Upper lobe of right lung (tissue), 1 donor: ENCODE data around the gene WDR5. TPM values are rescaled to one million over a fixed set of nuclear protein-coding genes. Genes with fewer than 3 reads are reported as not detected.
"Not testable (repeated sequence)": the region's sequence is repeated elsewhere in the genome, so short reads cannot be mapped to it uniquely, and the experiment has no call there.

Experiments used
- ATAC-seq: fragments of 200-7000 bp; cut with Tn5 transposase; one replicate; pipeline ENCODE4 v1.9.1; 2020; ENCODE audit warnings: mild to moderate bottlenecking, moderate library complexity
- DNase-seq: peaks from one replicate; pipeline ENCODE4 v3.0.0-alpha.2; 2020
- H3K27ac ChIP-seq: fragments of 200-600 bp; one replicate; pipeline ENCODE4 v1.8.0; 2022
- H3K27me3 ChIP-seq: fragments of 200-600 bp; one replicate; pipeline ENCODE4 v1.8.0; 2022; ENCODE audit warnings: mild to moderate bottlenecking
- H3K36me3 ChIP-seq: fragments of 200-600 bp; one replicate; pipeline ENCODE4 v1.8.0; 2022
- H3K4me1 ChIP-seq: fragments of 200-600 bp; one replicate; pipeline ENCODE4 v1.8.0; 2022
- H3K4me3 ChIP-seq: fragments of 200-600 bp; one replicate; pipeline ENCODE4 v1.8.0; 2022; ENCODE audit warnings: mild to moderate bottlenecking
- H3K9me3 ChIP-seq: fragments of 200-600 bp; one replicate; pipeline ENCODE4 v1.8.0; 2022
- intact Hi-C: fragments of 100-400 bp; cut with DNase I; formaldehyde crosslinking; loops from one replicate; pipeline ENCODE4 v1.11.0; 2022
- long read RNA-seq: library from polyadenylated mRNA; unstranded; transcript quantifications from one replicate; pipeline ENCODE4 v2.0.0, GENCODE V29; 2021
- total RNA-seq: library from RNA; stranded (reverse); fragmentation: NEBNext Ultra II Directional; extraction: Animal tissue kit (Norgen Biotek cat#: 25700); gene quantifications from one replicate; pipeline ENCODE4 v1.2.1, GENCODE V29; 2021
- TF ChIP-seq, protein P1 (sequence below): fragments of 200-600 bp; IDR thresholded peaks from one replicate; pipeline ENCODE4 v1.8.0; 2022; ENCODE audit warnings: antibody characterized with exemption
- donor health status: DM: no; HTN: yes; CAD: no; lungs with severe emphysema.

WDR5 gene
- 26.6 TPM for total RNA-seq
- long read RNA-seq, transcript WDR5-201 (14 exons, 3,151 nt) = major isoform, 8 of 17 reads
- long read RNA-seq, partial matches to known transcripts = 2 of 17 reads
- long read RNA-seq, other reads (novel, unspliced or antisense) = 7 of 17 reads

DNA sequence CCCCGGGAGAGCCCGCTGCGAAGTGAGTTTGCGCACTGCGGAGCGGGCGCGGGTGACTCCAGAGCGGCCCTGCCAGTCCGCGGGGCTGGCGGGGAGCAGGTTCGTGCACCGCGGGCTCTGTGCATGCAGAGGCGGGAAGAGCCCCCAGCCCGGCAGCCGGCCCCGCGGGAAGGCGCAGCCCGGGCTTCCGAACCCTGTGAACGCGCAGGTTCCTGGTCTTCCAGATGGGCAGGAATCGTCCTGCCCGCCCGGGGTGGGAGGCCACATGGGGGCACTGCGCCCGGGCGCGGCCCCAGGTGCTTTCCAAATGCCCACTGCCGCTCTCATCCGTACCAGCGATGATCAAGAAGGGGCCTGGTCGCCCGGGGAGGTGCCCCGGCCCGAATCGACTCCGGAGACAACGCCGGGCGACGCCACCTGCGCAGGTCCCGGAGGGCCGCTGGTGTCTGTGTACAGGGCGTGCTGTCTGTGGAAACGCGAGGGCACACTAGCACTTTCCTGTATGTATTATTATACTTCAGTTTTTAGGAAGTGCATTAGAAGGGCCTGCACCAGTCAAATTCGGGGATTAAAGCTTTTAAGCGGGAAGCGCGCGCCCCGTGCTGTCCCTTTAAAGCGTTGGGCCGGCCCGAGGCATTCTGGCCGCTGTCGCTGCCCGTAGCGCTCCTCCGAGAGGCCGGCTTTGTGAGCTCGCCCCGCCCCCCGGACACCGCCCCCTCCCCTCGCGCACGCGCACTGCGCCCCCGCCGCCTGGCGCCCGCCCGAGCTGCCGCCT is at the start of gene WDR5:
TSS of gene WDR5 (plus strand) at position 740 of the 775 bp plus-strand sequence. CDS start 3,796 bp downstream, outside the sequence.
- peaks cover 34% of the 10 kb centered on the region for H3K4me1 ChIP-seq
- H3K27ac ChIP-seq = peak within 1 kb of the TSS; percentile 93
- H3K9me3 ChIP-seq = no peaks in the 10 kb centered on the region
- peaks cover 6% of the 10 kb centered on the region for H3K36me3 ChIP-seq
- intact Hi-C loops = no loop called here
- DNase-seq (peak; percentile 97), ATAC-seq (peak; percentile 87)
- TF ChIP-seq, protein P1, sequence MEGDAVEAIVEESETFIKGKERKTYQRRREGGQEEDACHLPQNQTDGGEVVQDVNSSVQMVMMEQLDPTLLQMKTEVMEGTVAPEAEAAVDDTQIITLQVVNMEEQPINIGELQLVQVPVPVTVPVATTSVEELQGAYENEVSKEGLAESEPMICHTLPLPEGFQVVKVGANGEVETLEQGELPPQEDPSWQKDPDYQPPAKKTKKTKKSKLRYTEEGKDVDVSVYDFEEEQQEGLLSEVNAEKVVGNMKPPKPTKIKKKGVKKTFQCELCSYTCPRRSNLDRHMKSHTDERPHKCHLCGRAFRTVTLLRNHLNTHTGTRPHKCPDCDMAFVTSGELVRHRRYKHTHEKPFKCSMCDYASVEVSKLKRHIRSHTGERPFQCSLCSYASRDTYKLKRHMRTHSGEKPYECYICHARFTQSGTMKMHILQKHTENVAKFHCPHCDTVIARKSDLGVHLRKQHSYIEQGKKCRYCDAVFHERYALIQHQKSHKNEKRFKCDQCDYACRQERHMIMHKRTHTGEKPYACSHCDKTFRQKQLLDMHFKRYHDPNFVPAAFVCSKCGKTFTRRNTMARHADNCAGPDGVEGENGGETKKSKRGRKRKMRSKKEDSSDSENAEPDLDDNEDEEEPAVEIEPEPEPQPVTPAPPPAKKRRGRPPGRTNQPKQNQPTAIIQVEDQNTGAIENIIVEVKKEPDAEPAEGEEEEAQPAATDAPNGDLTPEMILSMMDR = peak; percentile 28
- H3K4me3 ChIP-seq = peak within 1 kb of the TSS; percentile 100
- H3K27me3 ChIP-seq = no peaks in the 10 kb centered on the region

DNA sequence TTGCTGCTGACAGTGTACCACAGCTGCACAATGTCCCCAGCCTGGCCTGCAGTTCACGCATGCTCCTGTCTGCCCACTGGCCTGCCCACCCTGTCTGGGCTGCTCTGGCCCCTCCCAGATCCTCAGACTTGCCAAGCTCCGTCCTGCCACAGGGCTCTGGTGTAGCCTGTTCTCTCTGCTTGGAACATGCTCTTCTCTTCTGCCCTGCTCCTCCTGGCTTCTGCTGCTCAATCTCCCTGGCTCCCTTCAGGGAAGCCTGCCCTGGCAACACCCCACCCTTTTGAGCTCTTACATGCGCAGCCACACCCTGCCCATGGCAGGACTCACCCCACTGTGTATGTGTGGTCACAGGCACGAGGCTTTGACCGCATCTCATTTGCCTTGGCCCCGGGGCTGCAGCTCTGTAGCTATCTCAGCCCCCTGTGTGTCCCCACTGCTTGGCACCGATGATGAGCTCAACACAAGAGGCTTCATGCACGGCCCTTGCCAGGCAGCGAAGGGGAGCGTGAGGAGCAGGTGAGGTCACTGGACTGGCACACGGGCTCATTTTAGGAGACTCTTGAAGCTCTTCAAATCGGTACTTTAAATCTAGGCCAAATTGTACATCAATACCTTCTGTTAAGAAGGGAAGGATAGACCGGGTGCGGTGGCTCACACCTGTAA is 47.7 kb upstream of the WDR5 start:
- TF ChIP-seq, protein P1 = no peak
- no peak overlapping the region for H3K27ac ChIP-seq
- peak; percentile 45 for ATAC-seq
- no peaks in the 10 kb centered on the region for H3K36me3 ChIP-seq
- H3K27me3 ChIP-seq = no peaks in the 10 kb centered on the region
- DNase-seq = peak; percentile 49
- H3K9me3 ChIP-seq = no peaks in the 10 kb centered on the region
- H3K4me3 ChIP-seq = no peak overlapping the region
- H3K4me1 ChIP-seq = no peaks in the 10 kb centered on the region
- intact Hi-C loops = no loop called here

DNA sequence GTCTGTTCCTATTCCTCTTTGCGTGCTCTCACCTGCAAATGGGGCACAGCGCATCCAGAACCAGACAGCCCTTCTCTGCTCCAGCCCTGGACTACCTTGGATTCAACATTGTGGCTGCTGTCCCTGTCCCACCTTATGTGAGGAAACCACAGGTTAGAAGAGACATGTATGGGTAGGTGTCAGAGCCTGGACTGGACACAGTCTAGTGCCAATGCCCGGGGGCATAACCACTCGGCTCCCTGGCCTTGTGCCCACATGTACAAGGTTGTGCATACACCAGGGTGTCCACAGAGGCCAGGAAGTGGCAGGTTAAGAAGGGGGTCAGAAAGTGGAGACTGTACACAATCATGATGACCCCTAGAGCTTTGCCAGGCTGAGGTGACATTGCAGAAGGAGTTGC is 45.9 kb upstream of the WDR5 start:
- H3K27ac ChIP-seq = no peak overlapping the region
- no peak overlapping the region for H3K4me3 ChIP-seq
- no peaks in the 10 kb centered on the region for H3K9me3 ChIP-seq
- TF ChIP-seq, protein P1 = no peak
- no peaks in the 10 kb centered on the region for H3K36me3 ChIP-seq
- intact Hi-C loops = no loop called here
- DNase-seq = peak; percentile 50
- H3K27me3 ChIP-seq = peaks cover 7% of the 10 kb centered on the region
- no peaks in the 10 kb centered on the region for H3K4me1 ChIP-seq
- ATAC-seq = no peak

- ATAC-seq = peak; percentile 95
Observed at GRCh38 chr9:134099123-134099761, 36.6 kb upstream of the WDR5 start.

DNA sequence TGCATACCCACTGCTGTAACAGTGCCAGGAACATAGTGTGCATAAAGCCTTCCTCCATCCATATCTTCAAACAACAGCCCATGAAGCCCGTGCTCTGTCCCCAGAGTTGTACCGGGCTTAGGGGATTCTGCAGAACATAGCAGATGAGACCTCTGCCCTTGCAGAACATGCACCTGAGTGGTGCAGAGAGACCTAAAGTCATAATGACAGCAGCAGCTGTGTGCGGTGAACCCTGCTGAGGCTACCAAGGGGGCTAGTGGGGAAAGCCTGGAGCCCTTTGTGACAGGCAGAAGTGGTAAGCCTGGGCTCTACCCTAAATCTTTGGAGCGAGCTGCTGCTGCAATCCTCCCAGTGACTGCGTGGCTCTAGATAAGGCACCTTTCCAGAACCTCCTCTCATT is 35.8 kb upstream of the WDR5 start:
- intact Hi-C loops = no loop called here
- Histone ChIP-seq H3K4me1 (no peaks in the 10 kb centered on the region), H3K4me3 (no peak overlapping the region), H3K36me3 (no peaks in the 10 kb centered on the region), H3K27me3 (no peaks in the 10 kb centered on the region), H3K9me3 (no peaks in the 10 kb centered on the region), H3K27ac (no peak overlapping the region)
- ATAC-seq (no peak), DNase-seq (peak; percentile 16)
- TF ChIP-seq, protein P1 = no peak

More at GRCh38 chr9:134099123-134099761, 36.6 kb upstream of the WDR5 start:
- Histone ChIP-seq H3K36me3 (no peaks in the 10 kb centered on the region), H3K4me1 (no peaks in the 10 kb centered on the region), H3K9me3 (no peaks in the 10 kb centered on the region), H3K27me3 (no peaks in the 10 kb centered on the region), H3K27ac (no peak overlapping the region), H3K4me3 (no peak overlapping the region)
- TF ChIP-seq, protein P1 = peak; percentile 76
- DNase-seq = peak; percentile 59
- intact Hi-C loops = no loop called here

GRCh38 chr9:134101133-134101532 is 34.7 kb upstream of the WDR5 start:
- H3K27me3 ChIP-seq, H3K36me3 ChIP-seq, H3K9me3 ChIP-seq, H3K4me3 ChIP-seq, H3K27ac ChIP-seq, H3K4me1 ChIP-seq, ATAC-seq, intact Hi-C loops: not testable (repeated sequence)
- peak; percentile 15 for DNase-seq
